ENCODE data around the gene TAS2R1. TPM values are rescaled to one million over a fixed set of nuclear protein-coding genes. Genes with fewer than 3 reads are reported as not detected.
A peak's percentile ranks its signal among the peaks of the same experiment; 100 is the strongest.

Gene TAS2R1
- total RNA-seq, 1 experiment from 2014 or later: not detected

DNA sequence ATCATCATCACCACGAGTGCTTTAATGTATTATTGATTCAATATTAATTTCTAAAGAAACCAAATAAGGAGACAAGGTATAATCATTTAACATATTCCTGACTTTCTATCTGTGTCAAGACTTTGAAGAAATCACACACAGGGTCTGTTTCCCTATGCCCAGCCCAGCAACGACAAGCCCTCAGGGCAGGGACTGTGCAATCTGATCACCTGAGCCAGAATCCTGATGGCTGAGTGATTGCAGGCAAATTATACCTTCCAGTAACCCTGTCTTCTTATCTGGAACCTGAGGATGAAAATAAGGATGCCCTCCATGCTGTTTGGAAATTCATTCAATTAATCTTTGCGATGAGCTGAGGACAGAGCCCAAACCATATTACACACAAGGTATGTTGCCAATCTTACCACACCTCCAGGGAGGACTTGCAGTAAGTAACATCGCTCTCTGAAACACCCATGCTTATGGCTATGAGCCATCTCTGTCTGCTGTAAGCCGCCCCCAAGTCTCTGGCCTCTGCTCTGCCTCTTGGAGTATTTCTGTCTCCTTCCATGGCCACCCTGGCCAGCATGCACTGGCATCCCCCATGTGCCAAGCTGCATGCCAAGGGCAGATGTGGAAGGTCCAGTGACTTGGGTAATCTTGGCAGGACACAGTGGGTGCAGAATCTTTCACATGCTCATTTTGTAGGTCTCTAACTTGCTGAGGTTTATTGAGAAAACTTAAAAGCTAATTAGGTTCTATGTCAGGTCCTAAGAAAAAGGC, 10.6 kb downstream of the TAS2R1 start:
- H3K4me3 Mint-ChIP-seq: no peak overlapping the region
- peaks cover 5% of the 10 kb centered on the region for H3K9me3 Mint-ChIP-seq
- no peaks in the 10 kb centered on the region for H3K27me3 Mint-ChIP-seq (ENCODE audit: low read depth)
- no peak overlapping the region for H3K27ac Mint-ChIP-seq
- ChIA-PET POLR2A (no interaction called here), CTCF (no interaction called here)
- DNase-seq (ENCODE audit: low spot score) (no peak), ATAC-seq (no peak)
- H3K36me3 Mint-ChIP-seq: no peaks in the 10 kb centered on the region
- TF ChIP-seq ELF4 (CRISPR knock-in tag; IDR thresholded peaks at IDR 0.05; ENCODE audit: low read depth): no peak
- TF ChIP-seq MYBL2 (CRISPR knock-in tag; IDR thresholded peaks at IDR 0.05): no peak
- no peak for TF ChIP-seq ESRRA (CRISPR knock-in tag; IDR thresholded peaks at IDR 0.05; ENCODE audit: borderline replicate concordance)
- no peak for TF ChIP-seq TP53 (CRISPR knock-in tag; IDR thresholded peaks at IDR 0.05)
- TF ChIP-seq, protein P1, sequence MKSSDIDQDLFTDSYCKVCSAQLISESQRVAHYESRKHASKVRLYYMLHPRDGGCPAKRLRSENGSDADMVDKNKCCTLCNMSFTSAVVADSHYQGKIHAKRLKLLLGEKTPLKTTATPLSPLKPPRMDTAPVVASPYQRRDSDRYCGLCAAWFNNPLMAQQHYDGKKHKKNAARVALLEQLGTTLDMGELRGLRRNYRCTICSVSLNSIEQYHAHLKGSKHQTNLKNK (CRISPR knock-in tag; IDR thresholded peaks at IDR 0.05): no peak
- no peak for TF ChIP-seq FOXJ3 (CRISPR knock-in tag; IDR thresholded peaks at IDR 0.05; ENCODE audit: borderline replicate concordance)
- TF ChIP-seq HMGA2 (CRISPR knock-in tag; IDR thresholded peaks at IDR 0.05): no peak
- TF ChIP-seq ETV6 (CRISPR knock-in tag; IDR thresholded peaks at IDR 0.05): no peak
- TF ChIP-seq, protein P2, sequence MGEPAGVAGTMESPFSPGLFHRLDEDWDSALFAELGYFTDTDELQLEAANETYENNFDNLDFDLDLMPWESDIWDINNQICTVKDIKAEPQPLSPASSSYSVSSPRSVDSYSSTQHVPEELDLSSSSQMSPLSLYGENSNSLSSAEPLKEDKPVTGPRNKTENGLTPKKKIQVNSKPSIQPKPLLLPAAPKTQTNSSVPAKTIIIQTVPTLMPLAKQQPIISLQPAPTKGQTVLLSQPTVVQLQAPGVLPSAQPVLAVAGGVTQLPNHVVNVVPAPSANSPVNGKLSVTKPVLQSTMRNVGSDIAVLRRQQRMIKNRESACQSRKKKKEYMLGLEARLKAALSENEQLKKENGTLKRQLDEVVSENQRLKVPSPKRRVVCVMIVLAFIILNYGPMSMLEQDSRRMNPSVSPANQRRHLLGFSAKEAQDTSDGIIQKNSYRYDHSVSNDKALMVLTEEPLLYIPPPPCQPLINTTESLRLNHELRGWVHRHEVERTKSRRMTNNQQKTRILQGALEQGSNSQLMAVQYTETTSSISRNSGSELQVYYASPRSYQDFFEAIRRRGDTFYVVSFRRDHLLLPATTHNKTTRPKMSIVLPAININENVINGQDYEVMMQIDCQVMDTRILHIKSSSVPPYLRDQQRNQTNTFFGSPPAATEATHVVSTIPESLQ (CRISPR knock-in tag; IDR thresholded peaks at IDR 0.05): no peak
- no peak for TF ChIP-seq OVOL2 (CRISPR knock-in tag; IDR thresholded peaks at IDR 0.05; ENCODE audit: borderline replicate concordance)
- no peak for TF ChIP-seq RELA (CRISPR knock-in tag; IDR thresholded peaks at IDR 0.05; ENCODE audit: borderline replicate concordance)
- no peak for TF ChIP-seq SOX15 (CRISPR knock-in tag; IDR thresholded peaks at IDR 0.05)
- TF ChIP-seq JUN (CRISPR knock-in tag; IDR thresholded peaks at IDR 0.05): no peak
- no peak for TF ChIP-seq TEAD4 (CRISPR knock-in tag; IDR thresholded peaks at IDR 0.05)
- TF ChIP-seq ZNF671 (CRISPR knock-in tag; IDR thresholded peaks at IDR 0.05): no peak
- TF ChIP-seq, protein P3, sequence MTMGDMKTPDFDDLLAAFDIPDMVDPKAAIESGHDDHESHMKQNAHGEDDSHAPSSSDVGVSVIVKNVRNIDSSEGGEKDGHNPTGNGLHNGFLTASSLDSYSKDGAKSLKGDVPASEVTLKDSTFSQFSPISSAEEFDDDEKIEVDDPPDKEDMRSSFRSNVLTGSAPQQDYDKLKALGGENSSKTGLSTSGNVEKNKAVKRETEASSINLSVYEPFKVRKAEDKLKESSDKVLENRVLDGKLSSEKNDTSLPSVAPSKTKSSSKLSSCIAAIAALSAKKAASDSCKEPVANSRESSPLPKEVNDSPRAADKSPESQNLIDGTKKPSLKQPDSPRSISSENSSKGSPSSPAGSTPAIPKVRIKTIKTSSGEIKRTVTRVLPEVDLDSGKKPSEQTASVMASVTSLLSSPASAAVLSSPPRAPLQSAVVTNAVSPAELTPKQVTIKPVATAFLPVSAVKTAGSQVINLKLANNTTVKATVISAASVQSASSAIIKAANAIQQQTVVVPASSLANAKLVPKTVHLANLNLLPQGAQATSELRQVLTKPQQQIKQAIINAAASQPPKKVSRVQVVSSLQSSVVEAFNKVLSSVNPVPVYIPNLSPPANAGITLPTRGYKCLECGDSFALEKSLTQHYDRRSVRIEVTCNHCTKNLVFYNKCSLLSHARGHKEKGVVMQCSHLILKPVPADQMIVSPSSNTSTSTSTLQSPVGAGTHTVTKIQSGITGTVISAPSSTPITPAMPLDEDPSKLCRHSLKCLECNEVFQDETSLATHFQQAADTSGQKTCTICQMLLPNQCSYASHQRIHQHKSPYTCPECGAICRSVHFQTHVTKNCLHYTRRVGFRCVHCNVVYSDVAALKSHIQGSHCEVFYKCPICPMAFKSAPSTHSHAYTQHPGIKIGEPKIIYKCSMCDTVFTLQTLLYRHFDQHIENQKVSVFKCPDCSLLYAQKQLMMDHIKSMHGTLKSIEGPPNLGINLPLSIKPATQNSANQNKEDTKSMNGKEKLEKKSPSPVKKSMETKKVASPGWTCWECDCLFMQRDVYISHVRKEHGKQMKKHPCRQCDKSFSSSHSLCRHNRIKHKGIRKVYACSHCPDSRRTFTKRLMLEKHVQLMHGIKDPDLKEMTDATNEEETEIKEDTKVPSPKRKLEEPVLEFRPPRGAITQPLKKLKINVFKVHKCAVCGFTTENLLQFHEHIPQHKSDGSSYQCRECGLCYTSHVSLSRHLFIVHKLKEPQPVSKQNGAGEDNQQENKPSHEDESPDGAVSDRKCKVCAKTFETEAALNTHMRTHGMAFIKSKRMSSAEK (CRISPR knock-in tag; IDR thresholded peaks at IDR 0.05; ENCODE audit: borderline replicate concordance): no peak
- TF ChIP-seq JAZF1 (CRISPR knock-in tag; IDR thresholded peaks at IDR 0.05): no peak
- H3K4me1 Mint-ChIP-seq: peaks cover 5% of the 10 kb centered on the region

DNA sequence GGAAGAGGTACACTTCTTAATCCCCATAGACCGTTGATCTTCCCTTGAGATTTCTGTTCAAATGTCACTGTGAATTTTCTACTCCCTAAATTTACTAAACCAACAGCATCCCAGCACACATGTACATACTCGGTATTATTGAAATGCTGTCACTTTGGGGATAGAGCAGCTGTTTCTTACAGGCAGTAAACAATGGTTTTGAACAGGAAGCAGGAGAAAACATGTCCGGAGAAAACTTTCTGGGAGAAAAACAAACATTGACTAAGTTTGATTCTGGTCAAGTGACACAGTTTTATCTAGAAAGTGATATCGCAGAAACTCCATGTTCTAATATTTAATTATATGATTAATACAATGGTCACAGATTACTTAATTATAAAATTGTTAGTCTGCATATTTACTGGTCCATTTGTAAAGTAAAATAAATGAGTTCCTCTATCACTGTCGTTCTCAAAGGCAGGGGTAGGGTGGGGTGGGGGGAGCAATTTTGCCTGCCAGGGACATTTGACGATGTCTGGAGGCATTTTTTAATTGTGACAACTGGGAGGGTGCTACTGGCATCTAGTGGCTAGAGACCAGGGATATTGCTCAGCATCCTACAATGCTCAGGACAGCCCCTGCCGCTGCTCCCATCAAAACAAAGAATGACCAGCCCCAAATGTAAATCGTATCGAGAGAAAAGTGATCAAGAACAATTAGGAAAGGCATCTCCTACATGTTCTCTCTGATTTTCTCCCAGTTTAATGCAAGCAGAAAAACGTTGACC, 12.2 kb downstream of the TAS2R1 start:
- TF ChIP-seq GRHL2 (CRISPR knock-in tag; IDR thresholded peaks at IDR 0.05; ENCODE audit: insufficient replicate concordance, severe bottlenecking) (no peak), ZNF671 (CRISPR knock-in tag; IDR thresholded peaks at IDR 0.05) (no peak), TP53 (CRISPR knock-in tag; IDR thresholded peaks at IDR 0.05) (no peak), MXD4 (CRISPR knock-in tag; IDR thresholded peaks at IDR 0.05; ENCODE audit: borderline replicate concordance) (no peak)
- TF ChIP-seq, protein P4, sequence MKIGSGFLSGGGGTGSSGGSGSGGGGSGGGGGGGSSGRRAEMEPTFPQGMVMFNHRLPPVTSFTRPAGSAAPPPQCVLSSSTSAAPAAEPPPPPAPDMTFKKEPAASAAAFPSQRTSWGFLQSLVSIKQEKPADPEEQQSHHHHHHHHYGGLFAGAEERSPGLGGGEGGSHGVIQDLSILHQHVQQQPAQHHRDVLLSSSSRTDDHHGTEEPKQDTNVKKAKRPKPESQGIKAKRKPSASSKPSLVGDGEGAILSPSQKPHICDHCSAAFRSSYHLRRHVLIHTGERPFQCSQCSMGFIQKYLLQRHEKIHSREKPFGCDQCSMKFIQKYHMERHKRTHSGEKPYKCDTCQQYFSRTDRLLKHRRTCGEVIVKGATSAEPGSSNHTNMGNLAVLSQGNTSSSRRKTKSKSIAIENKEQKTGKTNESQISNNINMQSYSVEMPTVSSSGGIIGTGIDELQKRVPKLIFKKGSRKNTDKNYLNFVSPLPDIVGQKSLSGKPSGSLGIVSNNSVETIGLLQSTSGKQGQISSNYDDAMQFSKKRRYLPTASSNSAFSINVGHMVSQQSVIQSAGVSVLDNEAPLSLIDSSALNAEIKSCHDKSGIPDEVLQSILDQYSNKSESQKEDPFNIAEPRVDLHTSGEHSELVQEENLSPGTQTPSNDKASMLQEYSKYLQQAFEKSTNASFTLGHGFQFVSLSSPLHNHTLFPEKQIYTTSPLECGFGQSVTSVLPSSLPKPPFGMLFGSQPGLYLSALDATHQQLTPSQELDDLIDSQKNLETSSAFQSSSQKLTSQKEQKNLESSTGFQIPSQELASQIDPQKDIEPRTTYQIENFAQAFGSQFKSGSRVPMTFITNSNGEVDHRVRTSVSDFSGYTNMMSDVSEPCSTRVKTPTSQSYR (CRISPR knock-in tag; IDR thresholded peaks at IDR 0.05): no peak
- TF ChIP-seq, protein P5, sequence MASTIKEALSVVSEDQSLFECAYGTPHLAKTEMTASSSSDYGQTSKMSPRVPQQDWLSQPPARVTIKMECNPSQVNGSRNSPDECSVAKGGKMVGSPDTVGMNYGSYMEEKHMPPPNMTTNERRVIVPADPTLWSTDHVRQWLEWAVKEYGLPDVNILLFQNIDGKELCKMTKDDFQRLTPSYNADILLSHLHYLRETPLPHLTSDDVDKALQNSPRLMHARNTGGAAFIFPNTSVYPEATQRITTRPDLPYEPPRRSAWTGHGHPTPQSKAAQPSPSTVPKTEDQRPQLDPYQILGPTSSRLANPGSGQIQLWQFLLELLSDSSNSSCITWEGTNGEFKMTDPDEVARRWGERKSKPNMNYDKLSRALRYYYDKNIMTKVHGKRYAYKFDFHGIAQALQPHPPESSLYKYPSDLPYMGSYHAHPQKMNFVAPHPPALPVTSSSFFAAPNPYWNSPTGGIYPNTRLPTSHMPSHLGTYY (CRISPR knock-in tag; IDR thresholded peaks at IDR 0.05): no peak
- Mint-ChIP-seq H3K4me3 (no peak overlapping the region), H3K27ac (no peak overlapping the region), H3K9me3 (peaks cover 5% of the 10 kb centered on the region), H3K27me3 (ENCODE audit: low read depth) (no peaks in the 10 kb centered on the region), H3K36me3 (no peaks in the 10 kb centered on the region), H3K4me1 (no peaks in the 10 kb centered on the region)
- POLR2A ChIA-PET: no interaction called here
- CTCF ChIA-PET: no interaction called here
- ATAC-seq (peak; percentile 55), DNase-seq (ENCODE audit: low spot score) (no peak)
